ENCODE data around the gene EIF3F. TPM values are rescaled to one million over a fixed set of nuclear protein-coding genes. Genes with fewer than 3 reads are reported as not detected.

EIF3F gene
- total and polyA plus RNA-seq, 2 of the 4 experiments (the other 2 are of a cell fraction), result 279 to 306 TPM

DNA sequence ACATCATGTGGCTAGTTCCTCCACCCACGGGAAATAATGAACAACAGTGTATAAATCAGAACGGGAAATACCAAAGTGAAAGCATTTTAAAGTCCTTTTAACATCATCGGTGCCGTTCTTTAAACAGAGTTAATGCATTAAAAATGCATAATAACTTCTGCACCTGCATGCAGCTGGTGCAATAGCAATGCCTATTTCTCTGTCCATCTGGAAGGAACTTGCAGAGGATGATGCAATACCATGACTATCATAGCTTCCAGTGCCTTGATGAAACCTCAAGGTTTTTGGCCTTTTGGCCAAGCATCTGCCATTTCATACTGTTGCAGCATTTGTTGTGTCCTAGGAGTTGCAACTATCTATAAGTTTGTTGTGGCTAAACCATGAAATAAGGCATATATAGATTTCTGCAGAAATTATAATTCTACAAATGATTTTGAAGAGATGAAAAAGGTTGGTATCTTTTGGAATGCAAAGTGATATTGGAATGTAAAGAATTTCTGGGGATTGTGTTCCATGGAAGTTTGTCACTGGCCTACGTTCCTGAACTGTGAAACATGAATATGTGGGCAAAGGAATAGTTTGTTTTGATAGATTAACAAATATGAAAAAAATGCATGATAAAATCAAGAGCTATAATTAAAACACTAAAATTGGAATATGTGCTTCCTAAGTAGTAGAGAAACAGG, 9.8 kb upstream of the EIF3F start:
- dilution Hi-C loops (cut with HindIII; ENCODE audit: low sequenced_read_pairs, unreplicated experiment), result no loop called here
- H4K91ac ChIP-seq (ENCODE audit: insufficient read depth, low read depth, low read length), result peak overlapping the region; percentile 95
- peak overlapping the region; percentile 100 for H2BK20ac ChIP-seq (ENCODE audit: low read depth, low read length)
- peak overlapping the region; percentile 99 for H2BK120ac ChIP-seq (ENCODE audit: low read depth, low read length)
- H4K8ac ChIP-seq (ENCODE audit: low read depth in 2 of 2, low read length in 2 of 2), result peak overlapping the region; percentile 63 to 98; a peak in 3 of 4 replicates
- peak overlapping the region; percentile 98 for H3K23ac ChIP-seq (ENCODE audit: low read depth, low read length)
- no peak overlapping the region; the same call in 1 of the 2 replicates for H2AK5ac ChIP-seq (ENCODE audit: low read depth, low read length)
- H4K20me1 ChIP-seq (ENCODE audit: insufficient read depth, low read length), result no peaks in the 10 kb centered on the region
- H3K27ac ChIP-seq (ENCODE audit: insufficient read depth, low read length), result peak overlapping the region; percentile 98
- peak overlapping the region; percentile 98 for H3K4ac ChIP-seq (ENCODE audit: low read depth, low read length)
- H3K9ac ChIP-seq (ENCODE audit: low read depth, low read length), result no peak overlapping the region
- ChIA-PET POLR2A (ENCODE audit: unreplicated experiment) (interaction anchor here (0.9 to 2.1 kb wide), 3 partner anchors 9 to 69 kb away, joined by 4 to 7 read pairs (median 5); partner anchors contain the start of gene NLRP10), CTCF (interaction anchor here (0.7 to 4.3 kb wide), 4 partner anchors 9 to 84 kb away, joined by 3 to 24 read pairs (median 9); partner anchors contain the start of gene EIF3F)
- peak overlapping the region; percentile 55; the same call in 1 of the 2 replicates for H3K4me2 ChIP-seq (ENCODE audit: low read depth, low read length)
- peaks cover 9% of the 10 kb centered on the region; the same call in 1 of the 2 replicates for H3K4me1 ChIP-seq (ENCODE audit: control insufficient read depth, insufficient read depth, low read length)
- H2AK9ac ChIP-seq (replicated peaks; ENCODE audit: low read depth, low read length, poor library complexity), result no peak overlapping the region
- no TSS peak for BruUV-seq (replicated peaks)
- H3K4me3 ChIP-seq (ENCODE audit: insufficient read depth, low read depth, low read length), result no peak overlapping the region
- 0% methylated on average over 2 of the region's 5 CpGs; no CpG with 5 or more reads in 1 of the 2 experiments for WGBS, 2 experiments (ENCODE audit: extremely low coverage in 2 of 2, insufficient read length in 1 of 2)
- DNase-seq, result peak; percentile 97
- H3K79me1 ChIP-seq (ENCODE audit: low read depth in 1 of 2, low read length in 2 of 2), result peaks cover 0 to 7% of the 10 kb centered on the region in 2 experiments; a peak in 2 of 4 replicates
- H4K5ac ChIP-seq (ENCODE audit: low read depth, low read length), result peak overlapping the region; percentile 95; the same call in 1 of the 2 replicates
- H2BK15ac ChIP-seq (ENCODE audit: low read depth, low read length), result no peak overlapping the region; the same call in 2 of the 3 replicates
- H2AFZ ChIP-seq (replicated peaks; ENCODE audit: low read length, poor library complexity), result peak overlapping the region; percentile 36
- intact Hi-C loops (cut with micrococcal nuclease), result no loop called here
- peak overlapping the region; percentile 99; the same call in 1 of the 2 replicates for H3K18ac ChIP-seq (ENCODE audit: low read depth, low read length)
- peak overlapping the region; percentile 97 for H2BK5ac ChIP-seq (ENCODE audit: low read depth, low read length, poor library complexity, severe bottlenecking)
- H3K9me3 ChIP-seq (ENCODE audit: control insufficient read depth, insufficient read depth, low read length), result no peaks in the 10 kb centered on the region
- in situ Hi-C loops (cut with MboI; ENCODE audit: low sequenced_read_pairs), result loop anchor here (25.0 kb wide), 1 partner anchor 415 kb away; no protein-coding TSS in a partner anchor
- peaks cover 3% of the 10 kb centered on the region; the same call in 1 of the 2 replicates for H3K9me1 ChIP-seq (ENCODE audit: insufficient read depth, low read length)
- no peaks in the 10 kb centered on the region for H3K36me3 ChIP-seq (ENCODE audit: control insufficient read depth, insufficient read depth, low read length)
- peak; percentile 87 for ATAC-seq (ENCODE audit: low read depth)
- H3K56ac ChIP-seq (ENCODE audit: extremely low read depth, insufficient read depth, low read length), result peak overlapping the region; percentile 92
- peak overlapping the region; percentile 94; the same call in 1 of the 2 replicates for H3K14ac ChIP-seq (replicated peaks; ENCODE audit: low read depth, low read length)
- no peaks in the 10 kb centered on the region for H3K27me3 ChIP-seq (ENCODE audit: control insufficient read depth, insufficient read depth, low read length)
- no peak; the same call in 1 of the 2 replicates for TF ChIP-seq CHD1 (IDR thresholded peaks at IDR 0.05; ENCODE audit: low read depth, low read length)
- TF ChIP-seq FOS (IDR thresholded peaks at IDR 0.05; ENCODE audit: low read depth, low read length), result 0 out of 2 replicates have a peak, but pooled peaks have one; percentile 15
- peak; percentile 100 for TF ChIP-seq CEBPB (IDR thresholded peaks at IDR 0.05; ENCODE audit: low read depth, low read length)
- no peak for TF ChIP-seq RFX5 (IDR thresholded peaks at IDR 0.05; ENCODE audit: low read depth, low read length)
- TF ChIP-seq POLR2A (IDR thresholded peaks at IDR 0.05; ENCODE audit: low read depth, low read length), result no peak
- TF ChIP-seq, protein P1, sequence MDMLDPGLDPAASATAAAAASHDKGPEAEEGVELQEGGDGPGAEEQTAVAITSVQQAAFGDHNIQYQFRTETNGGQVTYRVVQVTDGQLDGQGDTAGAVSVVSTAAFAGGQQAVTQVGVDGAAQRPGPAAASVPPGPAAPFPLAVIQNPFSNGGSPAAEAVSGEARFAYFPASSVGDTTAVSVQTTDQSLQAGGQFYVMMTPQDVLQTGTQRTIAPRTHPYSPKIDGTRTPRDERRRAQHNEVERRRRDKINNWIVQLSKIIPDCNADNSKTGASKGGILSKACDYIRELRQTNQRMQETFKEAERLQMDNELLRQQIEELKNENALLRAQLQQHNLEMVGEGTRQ (IDR thresholded peaks at IDR 0.05; ENCODE audit: low read depth, low read length), result no peak
- TF ChIP-seq, protein P2, sequence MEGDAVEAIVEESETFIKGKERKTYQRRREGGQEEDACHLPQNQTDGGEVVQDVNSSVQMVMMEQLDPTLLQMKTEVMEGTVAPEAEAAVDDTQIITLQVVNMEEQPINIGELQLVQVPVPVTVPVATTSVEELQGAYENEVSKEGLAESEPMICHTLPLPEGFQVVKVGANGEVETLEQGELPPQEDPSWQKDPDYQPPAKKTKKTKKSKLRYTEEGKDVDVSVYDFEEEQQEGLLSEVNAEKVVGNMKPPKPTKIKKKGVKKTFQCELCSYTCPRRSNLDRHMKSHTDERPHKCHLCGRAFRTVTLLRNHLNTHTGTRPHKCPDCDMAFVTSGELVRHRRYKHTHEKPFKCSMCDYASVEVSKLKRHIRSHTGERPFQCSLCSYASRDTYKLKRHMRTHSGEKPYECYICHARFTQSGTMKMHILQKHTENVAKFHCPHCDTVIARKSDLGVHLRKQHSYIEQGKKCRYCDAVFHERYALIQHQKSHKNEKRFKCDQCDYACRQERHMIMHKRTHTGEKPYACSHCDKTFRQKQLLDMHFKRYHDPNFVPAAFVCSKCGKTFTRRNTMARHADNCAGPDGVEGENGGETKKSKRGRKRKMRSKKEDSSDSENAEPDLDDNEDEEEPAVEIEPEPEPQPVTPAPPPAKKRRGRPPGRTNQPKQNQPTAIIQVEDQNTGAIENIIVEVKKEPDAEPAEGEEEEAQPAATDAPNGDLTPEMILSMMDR (conservative IDR thresholded peaks at IDR 0.05; ENCODE audit: low read depth, low read length), result no peak
- TF ChIP-seq, protein P3, sequence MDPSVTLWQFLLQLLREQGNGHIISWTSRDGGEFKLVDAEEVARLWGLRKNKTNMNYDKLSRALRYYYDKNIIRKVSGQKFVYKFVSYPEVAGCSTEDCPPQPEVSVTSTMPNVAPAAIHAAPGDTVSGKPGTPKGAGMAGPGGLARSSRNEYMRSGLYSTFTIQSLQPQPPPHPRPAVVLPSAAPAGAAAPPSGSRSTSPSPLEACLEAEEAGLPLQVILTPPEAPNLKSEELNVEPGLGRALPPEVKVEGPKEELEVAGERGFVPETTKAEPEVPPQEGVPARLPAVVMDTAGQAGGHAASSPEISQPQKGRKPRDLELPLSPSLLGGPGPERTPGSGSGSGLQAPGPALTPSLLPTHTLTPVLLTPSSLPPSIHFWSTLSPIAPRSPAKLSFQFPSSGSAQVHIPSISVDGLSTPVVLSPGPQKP (IDR thresholded peaks at IDR 0.05; ENCODE audit: borderline replicate concordance, low read depth, low read length), result no peak
- TF ChIP-seq MXI1 (IDR thresholded peaks at IDR 0.05; ENCODE audit: borderline replicate concordance, low read depth, low read length), result no peak
- TF ChIP-seq RAD21 (IDR thresholded peaks at IDR 0.05; ENCODE audit: low read length), result no peak
- peak; percentile 98 for TF ChIP-seq RCOR1 (IDR thresholded peaks at IDR 0.05; ENCODE audit: insufficient replicate concordance, low read length)
- no peak for TF ChIP-seq MAZ (IDR thresholded peaks at IDR 0.05; ENCODE audit: borderline replicate concordance, low read depth, low read length)
- no peak for TF ChIP-seq SMC3 (IDR thresholded peaks at IDR 0.05; ENCODE audit: low read depth, low read length)
